Thymus (tissue), 11 donors: ENCODE data around the gene KCNH2. TPM values are rescaled to one million over a fixed set of nuclear protein-coding genes. Genes with fewer than 3 reads are reported as not detected.

Source experiments
- DNase-seq, 9 donors: peaks; one replicate each; pipeline ENCODE4 v3.0.0-alpha.2; 2013; ENCODE audit warnings: low spot score in 9 of 9, low read depth in 6 of 9, missing footprints in 1 of 9
- H3K27ac ChIP-seq, 2 donors: one replicate each; pipeline ENCODE4 v1.5.1; 2013; ENCODE audit warnings: control low read depth in 1 of 2, low read depth in 1 of 2, low read length in 1 of 2, mild to moderate bottlenecking in 1 of 2, moderate library complexity in 1 of 2
- H3K27me3 ChIP-seq, 2 donors: one replicate each; pipeline ENCODE4 v1.5.1; 2013; ENCODE audit warnings: low read length in 1 of 2; ENCODE audit not compliant: control insufficient read depth in 2 of 2, insufficient read depth in 1 of 2
- H3K36me3 ChIP-seq, 2 donors: one replicate each; pipeline ENCODE4 v1.5.1; 2013; ENCODE audit warnings: low read length in 1 of 2, mild to moderate bottlenecking in 1 of 2, moderate library complexity in 1 of 2; ENCODE audit not compliant: control insufficient read depth in 2 of 2, insufficient read depth in 2 of 2
- H3K4me1 ChIP-seq, 2 donors: one replicate each; pipeline ENCODE4 v1.5.1; 2013; ENCODE audit warnings: low read length in 2 of 2; ENCODE audit not compliant: control insufficient read depth in 2 of 2, insufficient read depth in 2 of 2
- H3K4me3 ChIP-seq, 2 donors: one replicate each; pipeline ENCODE4 v1.5.1; 2013; ENCODE audit warnings: low read length in 2 of 2, control low read depth in 1 of 2, mild to moderate bottlenecking in 1 of 2
- H3K9me3 ChIP-seq, 2 donors: one replicate each; pipeline ENCODE4 v1.5.1; 2013; ENCODE audit warnings: low read length in 1 of 2, mild to moderate bottlenecking in 1 of 2; ENCODE audit not compliant: control insufficient read depth in 2 of 2, insufficient read depth in 1 of 2
- WGBS: extraction: QIAGEN DNeasy Blood & Tissue Kit; methylation state at CpG from one replicate; pipeline ENCODE4 v1.1.7; 2013; 5-methylcytosine and 5-hydroxymethylcytosine counted together
- polyA plus RNA-seq: library from polyadenylated mRNA; stranded (reverse); fragments of 200-250 nt; gene quantifications from one replicate; pipeline ENCODE4 v1.2.3, GENCODE V29; 2013
- total RNA-seq: library from RNA; stranded (reverse); fragments of 120-200 nt; gene quantifications from one replicate; pipeline ENCODE4 v1.2.4, GENCODE V29; 2013
- donor health status: healthy.

KCNH2 gene
- total and polyA plus RNA-seq, 2 donors, result 1.5 to 2.3 TPM

DNA sequence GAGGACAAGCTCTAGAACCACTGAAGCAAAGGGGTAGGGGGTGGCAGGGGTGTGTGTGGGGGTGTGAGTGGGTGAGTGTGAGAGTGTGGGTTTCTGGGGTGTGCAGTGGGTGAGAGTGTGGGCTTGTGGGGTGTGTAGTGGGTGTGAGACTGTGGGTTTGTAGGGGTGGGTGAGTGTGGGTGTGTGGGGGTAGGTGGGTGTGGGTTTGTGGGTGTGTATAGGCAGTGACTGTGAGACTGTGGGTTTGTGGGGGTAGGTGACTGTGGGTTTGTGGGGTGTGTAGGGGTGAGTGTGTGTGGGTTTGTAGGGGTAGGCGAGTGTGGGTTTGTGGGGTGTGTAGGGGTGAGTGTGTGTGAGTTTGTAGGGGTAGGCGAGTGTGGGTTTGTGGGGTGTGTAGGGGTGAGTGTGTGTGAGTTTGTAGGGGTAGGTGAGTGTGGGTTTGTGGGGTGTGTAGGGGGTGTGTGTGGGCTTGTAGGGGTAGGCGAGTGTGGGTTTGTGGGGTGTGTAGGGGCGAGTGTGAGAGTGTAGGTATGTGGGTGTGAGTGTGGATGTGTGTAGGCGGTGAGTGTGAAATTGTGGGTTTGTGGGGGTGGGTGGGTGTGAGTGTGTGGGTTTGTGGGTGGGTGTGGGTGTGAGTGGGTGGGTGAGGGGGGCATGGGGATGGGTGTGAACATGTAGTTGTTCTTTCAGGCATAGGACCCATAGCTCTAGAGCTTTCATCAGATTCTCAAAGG, 21.5 kb upstream of the KCNH2 start:
- Histone ChIP-seq H3K36me3 (no peaks in the 10 kb centered on the region), H3K27ac (no peak overlapping the region), H3K4me3 (no peak overlapping the region), H3K27me3 (peaks cover 0 to 31% of the 10 kb centered on the region in 2 donors), H3K4me1 (peaks cover 8 to 22% of the 10 kb centered on the region in 2 donors), H3K9me3 (no peaks in the 10 kb centered on the region)
- DNase-seq, result no peak
- WGBS, result 81% methylated on average over 5 of the region's 5 CpGs

DNA sequence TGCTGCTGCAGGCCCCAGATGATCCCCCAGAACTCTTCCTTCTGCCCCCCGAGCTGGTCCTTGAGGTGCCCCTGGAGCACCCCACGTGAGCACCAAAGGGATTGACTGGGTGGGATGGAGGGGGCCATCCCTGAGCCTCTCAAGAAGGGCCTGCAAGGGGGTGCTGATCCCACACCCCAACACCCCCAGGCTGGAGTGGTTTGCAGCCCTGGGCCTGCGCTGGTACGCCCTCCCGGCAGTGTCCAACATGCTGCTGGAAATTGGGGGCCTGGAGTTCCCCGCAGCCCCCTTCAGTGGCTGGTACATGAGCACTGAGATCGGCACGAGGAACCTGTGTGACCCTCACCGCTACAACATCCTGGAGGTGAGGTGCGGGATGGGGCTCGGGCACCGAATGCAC, 20.9 kb upstream of the KCNH2 start:
- no peak for DNase-seq
- H3K4me1 ChIP-seq, result peaks cover 8 to 28% of the 10 kb centered on the region in 2 donors
- no peaks in the 10 kb centered on the region for H3K36me3 ChIP-seq
- H3K9me3 ChIP-seq, result no peaks in the 10 kb centered on the region
- H3K27ac ChIP-seq, result no peak overlapping the region
- WGBS, result 98% methylated on average over 12 of the region's 12 CpGs
- no peak overlapping the region for H3K4me3 ChIP-seq
- peaks cover 0 to 36% of the 10 kb centered on the region in 2 donors for H3K27me3 ChIP-seq

DNA sequence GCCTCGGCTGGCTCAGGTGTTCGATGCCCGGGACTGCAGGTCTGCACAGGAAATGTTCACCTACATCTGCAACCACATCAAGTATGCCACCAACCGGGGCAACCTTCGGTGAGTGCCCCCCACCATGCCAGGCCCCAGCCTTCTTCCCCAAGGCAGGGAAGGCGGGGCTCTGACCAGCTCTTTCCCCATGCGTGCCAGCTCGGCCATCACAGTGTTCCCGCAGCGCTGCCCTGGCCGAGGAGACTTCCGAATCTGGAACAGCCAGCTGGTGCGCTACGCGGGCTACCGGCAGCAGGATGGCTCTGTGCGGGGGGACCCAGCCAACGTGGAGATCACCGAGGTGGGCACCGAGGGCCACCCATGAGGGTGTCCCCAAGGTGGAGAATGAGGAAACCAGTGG, 20.2 kb upstream of the KCNH2 start:
- Histone ChIP-seq H3K4me3 (no peak overlapping the region), H3K27me3 (peaks cover 0 to 39% of the 10 kb centered on the region in 2 donors), H3K4me1 (peaks cover 8 to 28% of the 10 kb centered on the region in 2 donors), H3K27ac (no peak overlapping the region), H3K36me3 (no peaks in the 10 kb centered on the region), H3K9me3 (no peaks in the 10 kb centered on the region)
- 73% methylated on average over 20 of the region's 20 CpGs for WGBS
- no peak for DNase-seq

DNA sequence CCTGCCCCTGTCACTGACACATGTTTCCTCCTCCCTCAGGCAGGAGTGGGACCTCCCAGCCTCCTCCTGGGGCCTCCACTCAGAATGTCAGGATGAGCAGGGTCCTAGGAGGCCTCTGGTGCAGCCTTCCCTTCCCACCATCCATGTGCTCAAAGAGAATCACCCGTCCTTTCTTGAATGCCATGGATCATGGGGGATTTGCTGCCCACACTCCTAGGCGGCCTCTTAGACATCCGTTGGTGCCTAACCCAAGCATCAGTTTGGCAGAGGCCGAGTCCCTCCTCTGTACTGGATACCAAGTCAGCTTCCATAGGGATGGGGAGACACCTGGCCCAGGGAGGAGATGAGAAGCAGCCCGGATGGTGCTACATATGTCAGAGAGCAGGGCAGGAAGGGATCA, 19.7 kb upstream of the KCNH2 start:
- peaks cover 8 to 28% of the 10 kb centered on the region in 2 donors for H3K4me1 ChIP-seq
- peaks cover 0 to 39% of the 10 kb centered on the region in 2 donors for H3K27me3 ChIP-seq
- no peak overlapping the region for H3K27ac ChIP-seq
- no peaks in the 10 kb centered on the region for H3K9me3 ChIP-seq
- no peaks in the 10 kb centered on the region for H3K36me3 ChIP-seq
- 97% methylated on average over 5 of the region's 5 CpGs for WGBS
- DNase-seq, result no peak
- no peak overlapping the region for H3K4me3 ChIP-seq

DNA sequence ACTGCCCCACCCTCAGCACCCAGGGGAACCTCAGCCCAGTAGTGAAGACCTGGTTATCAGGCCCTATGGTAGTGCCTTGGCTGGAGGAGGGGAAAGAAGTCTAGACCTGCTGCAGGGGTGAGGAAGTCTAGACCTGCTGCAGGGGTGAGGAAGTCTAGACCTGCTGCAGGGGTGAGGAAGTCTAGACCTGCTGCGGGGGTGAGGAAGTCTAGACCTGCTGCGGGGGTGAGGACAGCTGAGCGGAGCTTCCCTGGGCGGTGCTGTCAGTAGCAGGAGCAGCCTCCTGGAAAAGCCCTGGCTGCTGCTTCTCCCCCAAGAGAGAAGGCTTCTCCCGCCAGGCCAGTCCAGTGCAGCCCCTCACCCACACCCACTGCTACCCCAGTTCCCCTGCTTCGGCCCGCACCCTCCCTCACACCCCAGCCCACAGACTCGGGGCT, 19.0 kb upstream of the KCNH2 start:
- 78% methylated on average over 8 of the region's 8 CpGs for WGBS
- H3K36me3 ChIP-seq, result no peaks in the 10 kb centered on the region
- H3K4me1 ChIP-seq, result peaks cover 8 to 28% of the 10 kb centered on the region in 2 donors
- H3K4me3 ChIP-seq, result no peak overlapping the region
- no peak overlapping the region for H3K27ac ChIP-seq
- DNase-seq, result no peak
- peaks cover 0 to 39% of the 10 kb centered on the region in 2 donors for H3K27me3 ChIP-seq
- H3K9me3 ChIP-seq, result no peaks in the 10 kb centered on the region

DNA sequence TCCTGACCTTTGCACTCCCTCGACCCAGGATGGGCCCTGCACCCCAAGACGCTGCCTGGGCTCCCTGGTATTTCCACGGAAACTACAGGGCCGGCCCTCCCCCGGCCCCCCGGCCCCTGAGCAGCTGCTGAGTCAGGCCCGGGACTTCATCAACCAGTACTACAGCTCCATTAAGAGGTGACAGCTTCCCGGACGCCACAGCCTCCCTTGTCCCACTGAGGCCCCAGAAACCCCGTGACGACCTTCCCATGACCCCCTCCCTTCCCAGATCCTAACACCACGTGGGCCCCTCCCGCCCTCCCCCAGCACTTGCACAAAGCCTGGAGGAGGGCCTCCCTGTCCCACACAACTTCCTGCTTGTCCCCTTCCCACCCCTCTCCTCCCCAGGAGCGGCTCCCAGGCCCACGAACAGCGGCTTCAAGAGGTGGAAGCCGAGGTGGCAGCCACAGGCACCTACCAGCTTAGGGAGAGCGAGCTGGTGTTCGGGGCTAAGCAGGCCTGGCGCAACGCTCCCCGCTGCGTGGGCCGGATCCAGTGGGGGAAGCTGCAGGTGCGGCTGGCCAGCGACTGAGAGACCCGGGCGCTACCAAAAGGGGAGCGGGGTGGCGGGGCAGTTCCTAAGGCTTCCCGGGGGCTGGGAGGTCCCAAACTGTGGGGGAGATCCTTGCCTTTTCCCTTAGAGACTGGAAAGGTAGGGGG, 18.4 kb upstream of the KCNH2 start:
- peaks cover 0 to 39% of the 10 kb centered on the region in 2 donors for H3K27me3 ChIP-seq
- H3K4me1 ChIP-seq, result peaks cover 8 to 28% of the 10 kb centered on the region in 2 donors
- no peak overlapping the region for H3K4me3 ChIP-seq
- H3K9me3 ChIP-seq, result peaks cover 0 to under 1% of the 10 kb centered on the region in 2 donors
- 11% methylated on average over 31 of the region's 31 CpGs for WGBS
- H3K27ac ChIP-seq, result no peak overlapping the region
- no peaks in the 10 kb centered on the region for H3K36me3 ChIP-seq
- DNase-seq, result no peak

DNA sequence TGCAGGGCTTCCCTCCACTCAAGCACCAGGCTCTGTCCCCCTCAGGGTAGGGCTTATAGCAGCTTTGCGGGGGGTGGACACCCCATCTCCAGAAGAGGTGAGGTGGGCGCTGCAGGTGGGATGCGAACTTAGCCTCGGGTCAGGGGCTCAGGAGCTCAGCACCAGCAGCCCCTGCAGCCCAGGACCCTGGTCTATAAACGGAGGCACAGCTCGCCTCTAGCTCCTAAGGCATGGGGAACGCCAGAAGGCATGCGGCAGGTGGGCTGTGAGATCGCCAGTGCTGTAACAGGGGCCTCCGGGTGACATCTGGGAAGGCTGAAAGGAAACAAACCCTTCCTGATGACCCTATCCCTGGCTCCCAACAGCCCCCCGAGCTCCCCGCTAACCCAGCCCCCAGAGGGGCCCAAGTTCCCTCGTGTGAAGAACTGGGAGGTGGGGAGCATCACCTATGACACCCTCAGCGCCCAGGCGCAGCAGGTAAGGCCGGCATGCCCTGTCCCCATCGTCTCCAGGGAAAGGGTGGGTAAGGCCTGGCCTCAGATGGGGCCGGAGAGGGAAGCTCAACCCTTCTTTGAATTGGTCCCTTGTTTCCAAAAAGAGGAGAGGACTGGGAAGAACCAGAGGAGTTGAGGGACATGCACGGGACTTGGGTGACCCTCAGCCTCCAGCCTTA, 16.9 kb upstream of the KCNH2 start:
- no peak overlapping the region for H3K27ac ChIP-seq
- peaks cover 0 to 12% of the 10 kb centered on the region in 2 donors for H3K9me3 ChIP-seq
- H3K36me3 ChIP-seq, result no peaks in the 10 kb centered on the region
- peaks cover 8 to 28% of the 10 kb centered on the region in 2 donors for H3K4me1 ChIP-seq
- no peak overlapping the region for H3K4me3 ChIP-seq
- no peak for DNase-seq
- H3K27me3 ChIP-seq, result peaks cover 0 to 41% of the 10 kb centered on the region in 2 donors
- WGBS, result 36% methylated on average over 19 of the region's 19 CpGs

DNA sequence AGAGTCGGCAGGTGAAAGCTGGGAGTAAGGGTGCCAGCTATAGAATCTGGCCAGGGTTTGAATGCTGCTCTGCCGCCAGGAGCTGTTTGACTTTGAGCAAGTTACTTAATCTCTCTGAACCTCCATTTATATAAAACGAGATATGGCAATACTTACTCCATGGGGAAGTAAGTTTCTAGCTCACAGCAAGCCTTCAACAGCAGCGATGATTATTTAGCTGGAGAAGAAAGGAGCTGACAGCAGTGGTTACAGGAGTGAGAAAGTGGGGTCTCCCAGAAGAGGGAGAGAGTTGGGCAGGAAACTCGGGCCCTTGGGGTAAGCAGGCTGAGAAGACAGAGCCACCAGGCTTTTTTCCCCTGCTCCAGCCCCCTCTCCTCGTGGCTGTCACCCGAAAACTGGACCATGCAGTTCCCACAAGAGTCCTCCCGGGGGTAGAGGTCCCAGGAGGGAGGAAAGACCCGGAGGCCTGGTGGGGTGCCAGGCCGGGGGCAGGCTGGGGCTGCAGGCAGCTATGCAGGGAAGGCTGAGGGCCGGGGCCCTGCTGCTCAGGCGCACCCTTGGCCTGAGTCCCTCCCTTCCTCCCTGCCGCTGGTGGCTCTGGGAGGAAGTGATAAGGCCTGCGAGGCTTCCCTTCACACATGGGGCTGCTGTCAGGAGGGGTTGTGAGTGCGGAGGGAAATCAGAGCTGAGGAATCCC, 16.2 kb upstream of the KCNH2 start:
- WGBS, result 26% methylated on average over 15 of the region's 15 CpGs
- no peak for DNase-seq
- no peak overlapping the region for H3K27ac ChIP-seq
- peaks cover 8 to 28% of the 10 kb centered on the region in 2 donors for H3K4me1 ChIP-seq
- H3K27me3 ChIP-seq, result peaks cover 2 to 47% of the 10 kb centered on the region in 2 donors
- H3K9me3 ChIP-seq, result peaks cover 0 to 13% of the 10 kb centered on the region in 2 donors
- H3K36me3 ChIP-seq, result no peaks in the 10 kb centered on the region
- H3K4me3 ChIP-seq, result no peak overlapping the region
